GM21717 (cell line): ENCODE data around the gene ARFGAP1.

Experiments
- ATAC-seq: cut with Tn5 transposase; IDR thresholded peaks from one replicate; pipeline ENCODE4 v1.9.1; 2021; ENCODE audit warnings: mild to moderate bottlenecking, moderate library complexity; ENCODE audit not compliant: unreplicated experiment

ARFGAP1 gene

DNA sequence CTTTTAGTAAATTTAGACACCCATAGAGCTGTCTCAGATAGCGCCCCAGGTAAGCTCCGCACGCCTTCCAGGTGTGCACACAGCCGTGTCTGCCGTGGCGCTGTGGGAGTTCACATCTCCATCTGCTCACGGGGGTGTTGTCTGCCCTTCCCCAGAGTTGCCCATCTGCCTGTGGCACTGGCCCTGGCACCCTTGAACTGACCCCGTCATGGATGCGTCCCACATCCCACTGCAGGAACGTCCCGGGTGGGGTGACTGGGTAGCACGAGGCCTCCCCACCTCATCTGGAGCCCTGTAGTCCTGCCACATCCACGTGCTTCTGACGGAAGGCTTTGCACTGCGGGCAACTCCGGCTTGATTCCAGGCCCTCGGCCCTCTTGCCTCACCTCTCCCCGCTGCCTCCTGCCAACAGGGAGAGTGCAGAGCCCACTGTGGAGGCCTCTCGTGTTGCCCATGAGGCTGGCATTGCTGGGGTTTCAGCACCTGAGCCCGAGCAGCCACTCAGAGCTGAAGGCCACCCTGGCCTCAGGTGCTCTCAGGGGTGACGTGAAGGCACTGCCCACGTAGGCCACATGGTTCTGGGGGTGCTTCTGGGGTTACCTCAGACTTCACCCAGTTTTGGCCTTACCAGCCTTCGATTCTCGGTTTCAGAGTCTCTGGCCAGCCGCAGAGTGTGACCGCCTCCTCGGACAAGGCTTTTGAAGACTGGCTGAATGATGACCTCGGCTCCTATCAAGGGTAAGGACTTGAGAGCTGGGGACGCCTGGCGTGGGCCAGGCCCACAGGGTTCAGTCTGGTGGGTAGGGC, 5.1 kb downstream of the ARFGAP1 start:
- no peak for ATAC-seq

DNA sequence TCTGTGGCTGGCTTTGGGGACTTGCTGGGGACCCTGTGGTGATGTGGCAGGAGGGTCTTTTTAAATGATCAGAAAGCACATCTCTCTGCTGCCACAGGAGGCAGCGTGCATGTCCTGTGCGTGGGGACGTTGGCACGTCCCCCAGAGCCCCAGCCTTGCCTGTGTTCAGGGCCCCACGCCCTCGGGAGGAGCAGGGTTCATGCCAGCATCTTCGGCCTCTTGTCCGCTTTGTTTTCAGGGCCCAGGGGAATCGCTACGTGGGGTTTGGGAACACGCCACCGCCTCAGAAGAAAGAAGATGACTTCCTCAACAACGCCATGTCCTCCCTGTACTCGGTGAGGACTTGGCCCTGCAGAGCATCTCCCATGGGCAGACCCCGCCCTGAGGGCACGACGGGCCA, 6.0 kb downstream of the ARFGAP1 start:
- ATAC-seq: no peak

DNA sequence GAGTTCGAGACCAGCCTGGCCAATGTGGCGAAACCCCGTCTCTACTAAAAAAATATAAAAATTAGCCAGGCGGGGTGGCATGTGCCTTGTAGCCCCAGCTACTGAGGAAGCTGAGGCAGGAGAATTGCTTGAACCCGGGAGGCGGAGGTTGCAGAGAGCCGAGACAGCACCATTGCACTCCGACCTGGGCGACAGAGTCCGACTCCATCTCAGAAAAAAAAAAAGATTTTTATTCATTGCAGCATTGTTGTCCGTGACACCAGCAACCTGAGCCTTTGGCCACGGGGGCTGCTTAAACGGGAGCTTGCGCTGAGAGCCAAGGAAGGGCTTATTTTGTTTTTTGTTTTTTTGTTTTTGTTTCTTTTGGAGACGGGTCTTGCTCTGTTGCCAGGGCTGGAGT, 7.3 kb downstream of the ARFGAP1 start:
- no peak for ATAC-seq

DNA sequence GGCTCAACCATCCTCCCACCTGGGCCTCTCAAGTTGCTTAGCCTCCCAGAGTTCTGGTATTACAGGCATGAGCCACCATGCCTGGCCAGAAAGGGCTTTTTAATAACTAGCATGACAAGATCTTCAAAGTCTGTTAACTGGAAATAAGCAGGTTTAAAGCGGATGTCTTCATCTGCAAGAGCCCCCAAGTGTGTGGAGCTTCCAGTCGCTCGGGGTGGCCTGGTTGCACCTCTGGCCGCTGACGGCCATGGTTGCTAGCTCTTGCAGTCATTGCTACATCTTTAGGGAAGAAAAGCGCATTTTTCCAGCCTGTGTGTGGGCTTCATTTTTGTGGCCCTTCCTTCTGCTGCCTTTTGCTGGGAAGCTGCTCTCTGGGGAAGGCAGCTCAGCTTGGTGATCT, 7.8 kb downstream of the ARFGAP1 start:
- ATAC-seq: no peak

DNA sequence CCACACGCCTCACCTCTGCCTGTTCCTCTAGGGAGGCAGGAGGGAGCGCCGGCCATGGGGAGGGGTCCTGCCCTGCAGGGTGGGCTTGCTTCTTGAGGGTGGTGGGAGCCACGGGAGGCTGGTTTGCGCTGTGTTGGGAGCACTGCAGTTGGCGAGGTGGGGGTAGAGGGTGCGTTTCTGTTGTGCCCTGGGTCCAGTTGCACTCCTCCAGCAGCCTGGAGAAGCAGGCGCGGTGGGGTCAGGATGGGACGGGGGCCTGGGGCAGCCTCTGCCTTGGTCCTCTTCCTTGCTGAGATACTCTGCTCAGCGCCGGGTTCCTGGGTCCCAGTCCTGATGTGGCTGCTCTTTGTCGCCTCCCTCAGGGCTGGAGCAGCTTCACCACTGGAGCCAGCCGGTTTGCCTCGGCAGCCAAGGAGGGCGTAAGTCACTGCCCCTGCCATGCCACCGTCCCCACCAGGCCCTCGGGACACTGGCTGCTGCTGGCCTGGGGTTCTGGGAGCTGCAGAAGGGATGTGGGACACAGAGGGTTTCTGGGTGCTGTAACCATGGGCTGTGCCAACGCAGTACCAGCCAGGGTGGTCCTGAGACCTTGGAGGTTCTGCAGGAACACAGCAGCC, 8.4 kb downstream of the ARFGAP1 start:
- no peak for ATAC-seq

DNA sequence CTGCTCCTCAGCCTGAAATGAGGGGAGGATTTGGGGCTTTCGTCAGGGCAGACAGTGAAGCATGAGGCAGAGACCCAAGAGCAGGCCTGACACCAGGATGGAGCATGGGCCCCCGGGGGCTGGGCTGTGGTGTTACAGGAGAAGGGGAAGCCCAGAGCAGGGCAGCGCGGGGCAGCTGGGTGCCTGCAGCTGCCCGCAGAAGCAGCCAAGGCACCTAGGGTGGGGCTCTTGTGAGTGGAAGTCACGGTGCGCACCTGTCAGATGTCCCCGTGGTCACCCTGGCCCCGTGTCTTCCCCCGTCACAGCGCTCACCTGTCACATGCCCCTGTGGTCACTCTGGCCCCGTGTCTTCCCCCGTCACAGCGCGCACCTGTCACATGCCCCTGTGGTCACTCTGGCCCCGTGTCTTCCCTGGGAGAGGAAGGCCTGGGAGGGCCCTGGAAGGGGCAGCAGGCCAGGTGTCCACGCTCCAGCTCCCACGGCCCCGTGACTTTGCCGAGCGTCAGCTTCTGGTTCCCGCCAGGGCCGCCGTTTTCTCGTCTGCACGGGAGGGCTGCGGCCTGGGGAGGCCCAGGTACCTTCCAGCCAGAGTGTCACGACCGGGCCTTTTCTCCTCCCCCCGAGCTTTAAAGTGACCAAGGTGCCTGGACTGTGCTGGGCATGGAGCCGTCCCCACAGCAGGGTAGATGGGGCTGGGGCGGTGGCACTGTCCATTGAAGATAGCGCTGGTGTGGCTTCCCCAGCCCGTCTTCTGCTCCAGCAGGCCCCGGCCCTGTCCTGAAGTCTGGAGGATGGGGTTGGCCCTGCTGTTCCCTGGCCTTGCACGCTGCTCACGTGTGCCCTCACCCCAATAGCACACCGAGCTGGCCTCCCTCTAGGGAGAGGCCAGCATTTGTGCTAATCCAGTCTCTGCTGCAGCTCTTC, 9.4 kb downstream of the ARFGAP1 start:
- no peak for ATAC-seq

DNA sequence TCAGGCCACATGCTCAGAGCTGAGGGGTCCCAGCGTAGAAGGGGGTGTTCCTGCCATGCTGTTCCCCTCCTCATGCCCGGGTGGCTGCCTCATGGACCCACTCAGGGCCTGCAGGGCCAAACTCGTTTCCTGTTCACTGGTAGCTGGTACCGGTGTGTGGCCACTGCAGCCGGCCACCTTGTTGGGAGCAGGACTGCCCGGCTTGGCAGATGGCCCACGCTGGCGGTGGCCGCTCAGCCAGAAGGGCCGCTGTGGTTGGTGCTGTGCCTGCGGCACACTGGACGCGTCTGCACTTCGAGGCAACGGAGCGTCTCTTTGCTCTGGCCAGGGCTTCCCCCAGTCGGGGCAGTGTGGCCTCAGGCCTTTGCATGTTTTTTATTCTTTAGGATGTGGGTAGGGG, 10.3 kb downstream of the ARFGAP1 start:
- ATAC-seq: no peak

DNA sequence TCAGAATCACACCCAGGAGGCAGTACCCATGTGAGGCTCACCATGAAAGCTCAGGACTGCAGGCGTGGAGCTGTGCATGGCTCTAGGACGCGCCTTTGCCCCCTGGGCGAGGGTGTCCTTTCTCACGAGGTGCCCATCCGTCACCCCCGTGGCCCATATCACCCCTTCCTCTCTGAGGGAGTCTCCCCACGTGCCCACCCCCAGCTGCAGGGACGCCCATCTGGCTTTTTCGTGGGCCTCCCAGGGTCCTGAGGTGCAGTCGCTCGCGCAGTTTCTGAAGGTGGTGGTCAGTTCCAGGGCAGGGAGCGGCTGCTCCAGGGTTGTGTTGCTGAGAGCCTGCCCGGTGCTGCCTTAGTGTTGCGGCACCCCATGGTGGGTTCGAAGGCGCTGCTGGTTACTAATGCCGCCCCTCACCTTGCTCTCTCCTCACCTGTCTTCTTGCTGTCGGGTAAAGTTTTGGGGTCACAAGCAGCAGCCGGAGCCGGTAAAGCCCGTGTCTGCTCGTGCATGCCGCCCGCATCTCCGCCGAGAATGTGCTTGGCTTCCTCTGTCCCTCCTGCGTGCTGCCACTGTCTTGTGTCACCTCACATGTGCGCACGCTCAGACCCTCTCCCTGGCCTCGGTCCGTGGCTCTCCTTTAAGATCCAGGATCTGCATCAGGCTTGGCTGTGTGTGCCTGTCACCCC, 10.9 kb downstream of the ARFGAP1 start:
- ATAC-seq: no peak

DNA sequence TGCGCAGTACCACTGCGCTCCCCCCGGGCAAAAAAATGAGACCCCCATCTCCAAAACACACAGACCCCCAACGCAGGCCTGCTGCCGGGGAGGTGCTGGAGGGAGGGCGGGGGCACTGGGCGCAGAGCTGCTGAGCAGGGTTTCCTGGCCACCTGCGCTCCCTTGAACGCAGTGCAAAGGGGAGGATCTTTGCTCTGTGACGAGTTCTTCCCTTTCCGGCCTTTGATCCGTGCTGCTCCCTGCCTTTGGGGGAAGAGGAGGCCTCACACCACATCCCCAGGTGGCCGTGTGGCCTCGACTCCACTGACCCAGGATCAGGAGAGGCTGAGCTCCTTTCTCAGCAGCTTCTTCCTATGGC, 11.4 kb downstream of the ARFGAP1 start:
- ATAC-seq: no peak

DNA sequence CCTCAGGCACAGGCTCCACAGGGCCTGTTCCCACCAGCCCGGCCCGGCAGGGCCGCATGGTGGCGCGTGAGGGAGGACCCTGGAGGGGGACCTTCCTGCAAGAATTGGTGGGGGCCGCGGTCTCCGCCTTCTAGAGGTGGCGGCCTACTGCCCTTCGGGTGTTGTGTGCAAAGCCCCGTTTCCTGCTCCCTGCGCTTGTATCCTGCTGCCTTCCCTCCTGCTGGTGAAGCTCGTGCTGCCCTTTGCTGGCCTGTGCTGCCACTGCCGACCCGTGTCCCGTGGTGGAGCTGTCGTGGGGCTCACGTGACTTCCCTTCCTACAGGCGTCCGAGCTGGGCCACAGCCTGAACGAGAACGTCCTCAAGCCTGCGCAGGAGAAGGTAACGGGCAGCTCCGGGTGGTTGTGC, 11.9 kb downstream of the ARFGAP1 start:
- no peak for ATAC-seq

DNA sequence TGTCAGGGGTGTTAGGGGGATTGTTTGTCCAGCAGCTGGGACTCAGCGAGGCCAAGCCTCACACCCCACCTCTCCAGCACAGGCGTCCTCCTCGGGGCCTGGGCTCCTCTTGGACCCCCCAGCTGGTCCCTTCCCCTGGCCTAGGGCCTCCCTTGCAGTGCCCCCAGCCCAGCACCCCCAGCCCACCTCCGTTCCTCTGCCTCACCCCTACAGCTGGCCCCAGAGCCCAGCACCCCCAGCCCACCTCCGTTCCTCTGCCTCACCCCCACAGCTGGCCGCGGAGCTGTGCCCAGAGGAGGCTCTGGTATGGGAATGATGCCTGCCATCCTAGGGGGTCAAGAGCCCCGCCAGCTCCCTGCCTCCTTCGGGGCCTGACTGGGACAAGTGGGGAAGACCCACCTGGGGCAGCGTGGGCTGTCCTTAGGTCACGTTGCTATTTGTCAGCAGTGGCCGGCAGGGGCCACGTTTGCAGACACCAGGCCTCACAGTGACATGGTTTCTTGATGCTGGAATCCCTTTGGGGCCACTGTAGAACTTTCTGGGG, 12.4 kb downstream of the ARFGAP1 start:
- ATAC-seq: no peak

DNA sequence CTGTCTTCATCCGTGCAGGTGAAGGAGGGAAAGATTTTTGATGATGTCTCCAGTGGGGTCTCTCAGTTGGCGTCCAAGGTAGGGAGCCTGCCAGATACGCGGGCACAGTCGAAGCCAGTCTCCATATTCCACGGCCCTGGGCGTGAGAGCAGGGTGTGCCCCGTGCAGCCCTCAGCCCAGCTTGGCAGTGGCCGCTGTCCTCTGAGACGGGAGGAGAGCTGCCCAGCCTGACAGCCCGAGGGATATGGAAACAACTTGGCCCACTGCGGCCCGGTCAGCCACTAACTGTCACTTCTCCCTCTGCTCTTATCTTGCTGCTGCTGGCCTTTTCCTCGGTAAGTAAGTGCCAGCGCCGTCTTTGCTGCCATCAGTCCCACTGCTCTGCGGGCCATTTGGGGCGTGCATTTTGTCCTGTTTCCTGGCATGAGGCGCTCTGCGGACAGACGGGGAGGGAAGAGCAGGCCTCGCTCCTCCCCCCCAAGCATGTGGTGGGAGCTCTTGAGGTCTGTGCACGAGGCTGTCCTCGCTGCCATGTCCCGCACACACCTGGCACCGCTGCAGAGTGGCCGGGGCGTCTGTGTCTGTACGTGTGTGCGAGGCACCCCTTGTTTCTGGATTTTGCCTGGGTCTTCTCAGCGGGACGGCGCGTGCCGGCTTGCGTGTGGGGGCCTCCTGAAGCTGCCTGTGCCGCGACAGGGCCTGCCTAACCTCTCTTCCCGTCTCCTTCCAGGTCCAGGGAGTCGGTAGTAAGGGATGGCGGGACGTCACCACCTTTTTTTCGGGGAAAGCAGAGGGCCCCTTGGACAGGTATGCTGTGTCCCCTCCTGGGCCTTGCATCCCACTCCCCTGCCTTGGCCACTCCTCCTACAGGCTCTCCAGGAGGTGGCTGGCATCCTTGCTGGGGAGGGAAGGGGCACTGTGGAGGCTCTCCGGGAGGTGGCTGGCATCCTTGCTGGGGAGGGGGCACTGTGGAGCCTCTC, 13.3 kb downstream of the ARFGAP1 start:
- no peak for ATAC-seq

DNA sequence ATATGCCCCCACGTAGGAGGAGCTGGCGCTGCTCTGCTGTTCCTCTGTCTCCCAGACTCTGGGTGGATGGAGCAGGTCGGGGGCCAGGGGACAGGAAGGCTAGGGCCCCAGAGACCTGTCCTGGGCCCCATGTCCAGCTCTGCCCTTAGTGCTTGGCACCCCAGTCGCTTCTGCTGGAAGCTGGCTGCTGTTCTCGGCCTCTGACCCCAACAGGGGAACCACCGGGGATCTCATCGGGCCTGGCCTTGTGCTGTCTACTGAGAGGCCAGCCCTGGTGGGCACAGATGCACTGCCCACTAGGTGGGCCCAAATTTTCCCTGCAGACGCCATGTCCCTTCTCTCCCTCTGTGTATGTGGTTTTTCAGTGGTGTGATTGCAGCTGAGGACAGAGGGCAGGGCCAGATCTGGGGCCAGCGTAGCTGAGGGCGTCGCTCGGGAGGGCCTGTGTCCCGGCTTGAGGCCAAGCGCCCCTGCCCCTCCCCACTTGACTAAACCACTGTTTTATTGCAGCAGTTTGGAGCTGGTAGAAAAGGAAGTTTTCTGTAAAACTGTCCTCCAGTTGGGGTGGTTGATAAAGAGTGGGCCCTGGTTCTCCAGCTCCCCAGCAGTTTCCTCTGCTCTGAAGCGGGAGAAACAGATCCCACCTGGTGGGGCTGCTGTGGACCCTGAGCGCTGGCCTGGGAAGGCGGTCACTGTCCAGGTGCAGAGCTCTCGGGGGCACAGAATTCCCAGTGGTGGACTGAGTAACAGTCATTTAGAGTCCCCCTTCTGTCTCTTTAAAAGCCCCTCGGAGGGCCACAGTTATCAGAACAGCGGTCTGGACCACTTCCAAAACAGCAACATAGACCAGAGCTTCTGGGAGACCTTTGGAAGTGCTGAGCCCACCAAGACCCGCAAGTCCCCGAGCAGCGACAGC, 14.4 kb downstream of the ARFGAP1 start:
- no peak for ATAC-seq

DNA sequence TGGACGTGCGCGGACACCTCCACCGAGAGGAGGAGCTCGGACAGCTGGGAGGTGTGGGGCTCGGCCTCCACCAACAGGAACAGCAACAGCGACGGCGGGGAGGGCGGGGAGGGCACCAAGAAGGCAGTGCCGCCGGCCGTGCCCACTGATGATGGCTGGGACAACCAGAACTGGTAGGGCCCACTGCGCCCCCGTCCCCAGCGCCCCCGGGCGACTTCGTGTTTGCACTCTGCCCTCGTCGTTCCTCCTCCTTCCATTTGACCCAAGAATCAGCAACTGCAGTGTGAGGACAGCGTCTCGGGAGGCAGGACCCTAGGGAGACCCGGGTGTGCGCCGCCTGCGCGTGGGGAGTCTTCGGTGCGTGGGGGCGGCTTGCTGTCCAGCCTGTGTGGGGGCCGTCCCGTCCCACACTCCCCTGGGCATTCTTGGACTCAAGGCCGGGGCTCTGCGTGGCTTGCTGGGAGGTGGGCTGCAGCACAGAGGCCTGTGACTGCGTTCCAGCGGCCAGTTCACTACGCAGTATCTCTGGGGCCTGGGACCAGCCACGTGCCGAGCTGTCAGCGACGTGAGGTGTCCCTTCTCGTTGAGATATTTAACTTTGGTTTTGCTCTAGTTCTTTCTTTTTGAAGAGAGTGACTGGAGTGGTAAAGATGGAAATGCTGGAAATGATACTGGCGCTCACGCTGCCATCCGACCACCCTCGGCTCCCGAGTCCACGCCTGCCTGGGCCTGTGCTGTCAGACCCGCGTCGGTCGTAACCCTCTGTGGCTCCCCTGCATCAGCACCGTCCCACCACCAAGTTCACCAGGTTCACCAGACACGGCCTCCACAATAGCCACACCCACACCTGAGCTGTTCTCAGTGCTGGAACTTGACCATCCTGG, 15.3 kb downstream of the ARFGAP1 start:
- ATAC-seq: no peak

DNA sequence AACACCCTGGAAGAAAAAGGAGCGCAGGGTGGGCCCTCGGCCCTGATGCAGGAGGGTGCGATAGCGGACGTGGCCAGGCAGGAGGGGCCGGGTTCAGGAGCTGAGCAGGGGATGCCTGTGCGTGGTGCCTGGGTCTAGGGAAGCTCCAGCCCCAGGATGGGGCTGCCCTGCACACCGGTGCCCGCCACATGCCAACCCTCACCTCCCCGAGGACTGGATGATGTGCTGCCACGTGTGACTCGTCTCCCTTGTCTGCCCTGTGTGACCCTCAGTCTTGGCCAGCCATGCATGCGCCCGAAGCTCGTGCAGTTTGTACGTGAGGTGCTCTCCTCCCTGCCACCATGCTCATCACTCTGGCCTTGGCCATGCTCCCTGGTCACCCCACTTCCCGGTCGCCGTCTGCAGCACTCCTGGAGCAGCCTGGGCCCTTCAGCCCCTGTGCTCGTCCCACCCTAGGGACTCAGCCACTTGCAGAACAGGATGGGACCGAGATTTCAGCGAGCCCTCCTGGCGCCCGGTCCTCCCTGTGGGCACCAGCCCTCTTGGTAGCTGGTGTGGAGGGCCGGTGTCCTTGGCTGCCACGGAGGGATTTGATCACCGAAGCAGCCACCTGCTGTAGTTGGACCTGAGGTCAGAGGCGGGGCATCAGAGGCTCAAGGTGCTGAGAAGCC, 16.1 kb downstream of the ARFGAP1 start:
- ATAC-seq: no peak

DNA sequence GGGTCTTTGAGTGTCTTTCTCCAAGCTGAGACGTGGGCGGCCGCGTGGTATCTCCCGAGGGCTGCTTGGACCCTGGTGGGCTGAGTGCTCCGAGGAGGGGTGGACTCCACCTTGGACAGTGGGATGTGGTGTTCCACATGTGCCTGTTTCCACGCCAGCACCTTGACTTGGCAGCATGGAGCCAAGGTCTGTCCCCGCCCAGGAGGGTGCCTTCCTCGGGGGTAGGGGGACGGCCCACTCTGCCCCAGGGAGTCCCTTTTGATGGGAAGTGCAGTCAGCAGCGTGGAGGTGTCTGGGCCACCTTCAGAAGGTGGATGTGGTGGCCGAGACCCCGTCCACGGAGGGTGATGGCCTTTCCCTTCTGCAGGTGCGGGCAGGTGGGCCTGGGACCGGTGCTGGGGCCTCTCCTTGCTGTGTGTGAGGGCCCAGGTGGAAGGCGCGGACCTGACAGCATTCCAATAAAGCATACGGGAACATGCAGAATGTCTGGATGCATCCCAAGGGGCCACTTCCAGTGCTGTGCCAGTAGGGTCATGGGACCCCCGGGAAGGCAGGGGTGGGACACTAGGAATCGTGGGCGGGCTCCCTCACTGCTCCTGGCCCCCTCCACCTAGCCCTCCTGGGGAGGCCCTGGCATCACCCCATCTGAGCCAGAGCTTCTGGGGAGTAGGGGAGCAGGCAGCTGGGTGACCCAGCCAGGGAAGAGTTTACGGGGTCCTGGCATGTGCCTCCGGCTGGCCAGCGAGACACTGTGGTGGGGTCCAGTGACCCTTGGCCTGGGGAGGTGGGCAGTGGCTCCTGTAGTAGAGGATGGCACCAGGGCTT, 16.9 kb downstream of the ARFGAP1 start:
- ATAC-seq: no peak
